Suprapubic skin (tissue), 3 donors: ENCODE results near the gene SEPTIN8.

Experiments used
- CTCF ChIP-seq, 2 donors: fragments of 200-600 bp in 1 of 2; fragments of 450-650 bp in 1 of 2; sonication (generic) in 1 of 2; IDR thresholded peaks; one replicate each; pipeline ENCODE4 v1.5.1; 2016 to 2019; ENCODE audit warnings: antibody characterized with exemption in 2 of 2, mild to moderate bottlenecking in 1 of 2, moderate library complexity in 1 of 2
- EP300 ChIP-seq: sonication (generic); formaldehyde crosslinking; IDR thresholded peaks from one replicate; pipeline ENCODE4 v1.6.1; 2017; ENCODE audit warnings: antibody characterized with exemption
- POLR2A ChIP-seq, 2 donors: fragments of 450-650 bp; IDR thresholded peaks; one replicate each; pipeline ENCODE4 v1.6.1; 2017; ENCODE audit warnings: antibody characterized with exemption in 2 of 2, mild to moderate bottlenecking in 2 of 2, moderate library complexity in 2 of 2

GRCh38 chr5:132763181-132764036 lies 13.6 kb downstream of the SEPTIN8 start:
- no peak for TF ChIP-seq CTCF (IDR thresholded peaks at IDR 0.05)
- TF ChIP-seq POLR2A (IDR thresholded peaks at IDR 0.05): no peak
- TF ChIP-seq EP300: no peak
